ENCODE results near the gene DVL2.
"Not testable (repeated sequence)": the region's sequence is repeated elsewhere in the genome, so short reads cannot be mapped to it uniquely, and the experiment has no call there.

DVL2 gene

GRCh38 chr17:7203391-7203790, 30.9 kb downstream of the DVL2 start:
- DNase-seq (ENCODE audit: low read depth in 2 of 2), result no peak

- no peak for DNase-seq (ENCODE audit: low read depth in 2 of 2)
Measured at GRCh38 chr17:7196651-7197401, 37.5 kb downstream of the DVL2 start.

GRCh38 chr17:7195971-7196370, 38.3 kb downstream of the DVL2 start:
- no peak for DNase-seq (ENCODE audit: low read depth in 2 of 2)

- no peak for DNase-seq (ENCODE audit: low read depth in 2 of 2)
Measured at GRCh38 chr17:7192271-7192937, 41.9 kb downstream of the DVL2 start.

GRCh38 chr17:7191571-7192270, 42.6 kb downstream of the DVL2 start:
- DNase-seq (ENCODE audit: low read depth in 2 of 2), result no peak

GRCh38 chr17:7191069-7191468, 43.2 kb downstream of the DVL2 start:
- DNase-seq (ENCODE audit: low read depth in 2 of 2), result no peak

GRCh38 chr17:7190276-7190917, 43.9 kb downstream of the DVL2 start:
- no peak for DNase-seq (ENCODE audit: low read depth in 2 of 2)

- no peak for DNase-seq (ENCODE audit: low read depth in 2 of 2)
Measured at GRCh38 chr17:7186241-7186640, 48.1 kb downstream of the DVL2 start.

GRCh38 chr17:7184647-7185046, 49.7 kb downstream of the DVL2 start:
- DNase-seq (ENCODE audit: low read depth in 2 of 2), result no peak

- no peak for DNase-seq (ENCODE audit: low read depth in 2 of 2)
Measured at GRCh38 chr17:7184091-7184488, 50.2 kb downstream of the DVL2 start.

- DNase-seq (ENCODE audit: low read depth in 2 of 2), result no peak
Measured at GRCh38 chr17:7183433-7184090, 50.8 kb downstream of the DVL2 start.

GRCh38 chr17:7182101-7182500, 52.2 kb downstream of the DVL2 start:
- DNase-seq (ENCODE audit: low read depth in 2 of 2), result not testable (repeated sequence)

GRCh38 chr17:7179317-7180254, 54.7 kb downstream of the DVL2 start, which contains the start of gene ASGR1:
Gene ASGR1 (minus strand): TSS chr17:7179370. CDS start chr17:7178563, 807 bp downstream.
- no peak for DNase-seq (ENCODE audit: low read depth in 2 of 2)

GRCh38 chr17:7178973-7179316, 55.4 kb downstream of the DVL2 start:
- no peak for DNase-seq (ENCODE audit: low read depth in 2 of 2)

GRCh38 chr17:7177954-7178477, 56.3 kb downstream of the DVL2 start:
- DNase-seq (ENCODE audit: low read depth in 2 of 2), result no peak

- peak; percentile 37 to 44 for DNase-seq (ENCODE audit: low read depth in 2 of 2)
Measured at GRCh38 chr17:7177191-7177953, 56.9 kb downstream of the DVL2 start.

- DNase-seq (ENCODE audit: low read depth in 2 of 2), result no peak
Measured at GRCh38 chr17:7176841-7177190, 57.5 kb downstream of the DVL2 start.

- no peak for DNase-seq (ENCODE audit: low read depth in 2 of 2)
Measured at GRCh38 chr17:7176107-7176840, 58.0 kb downstream of the DVL2 start.
